ENCODE data around the gene WDR47.

The WDR47 gene

DNA sequence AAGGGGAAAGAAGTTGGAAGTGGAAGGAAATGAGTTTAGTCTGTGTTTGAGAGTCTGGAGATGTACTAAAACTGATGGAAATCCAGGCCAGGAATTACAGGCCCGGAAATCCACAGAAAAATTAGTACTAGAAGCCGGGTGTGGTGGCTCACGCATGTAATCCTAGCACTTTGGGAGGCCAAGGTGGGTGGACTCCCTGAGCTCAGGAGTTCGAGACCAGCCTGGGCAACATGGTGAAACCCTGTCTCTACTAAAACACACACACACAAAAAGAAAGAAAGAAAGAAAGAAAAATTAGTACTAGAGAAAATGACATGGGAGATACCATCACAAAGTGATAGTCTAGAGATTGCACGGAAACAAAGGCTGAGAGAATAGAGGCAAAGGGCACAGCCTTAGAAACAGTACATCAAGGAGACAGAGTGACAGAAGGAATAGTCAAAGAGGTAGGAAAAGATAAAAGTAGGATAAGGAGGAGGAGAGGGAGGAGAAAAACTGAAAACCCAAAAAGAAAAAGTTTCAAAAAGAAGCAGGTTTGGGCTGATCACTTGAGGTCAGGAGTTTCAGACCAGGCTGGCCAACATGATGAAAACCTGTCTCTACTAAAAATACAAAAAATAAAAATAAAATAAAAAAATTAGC lies 38.7 kb upstream of the WDR47 start:
- Histone ChIP-seq H3K27ac (ENCODE audit: low read depth, low read length) (no peak overlapping the region), H3K4me3 (ENCODE audit: low read depth, low read length) (no peak overlapping the region), H3K79me2 (ENCODE audit: control insufficient read depth, insufficient read depth, low read length, poor library complexity) (peaks cover 2% of the 10 kb centered on the region), H3K9me3 (ENCODE audit: insufficient read depth, low read depth, low read length) (no peaks in the 10 kb centered on the region), H3K9ac (ENCODE audit: low read length) (no peak overlapping the region), H3K14ac (ENCODE audit: low read length) (no peak overlapping the region), H3K4ac (ENCODE audit: low read depth, low read length) (no peak overlapping the region), H3K4me1 (ENCODE audit: control insufficient read depth in 1 of 2, insufficient read depth in 2 of 2, low read length in 2 of 2) (peaks cover 5 to 6% of the 10 kb centered on the region in 2 experiments), H2BK5ac (ENCODE audit: low read depth, low read length, poor library complexity) (no peak overlapping the region), H2AK5ac (ENCODE audit: low read length) (no peak overlapping the region), H2BK12ac (ENCODE audit: low read length) (no peak overlapping the region), H2AFZ (ENCODE audit: insufficient read depth, low read length, poor library complexity) (no peak overlapping the region), H3K18ac (ENCODE audit: low read length) (no peak overlapping the region), H3K23ac (ENCODE audit: low read length) (no peak overlapping the region), H2BK120ac (ENCODE audit: insufficient read depth, low read length, poor library complexity) (no peak overlapping the region), H3K4me2 (ENCODE audit: low read length) (no peak overlapping the region), H4K12ac (ENCODE audit: low read depth, low read length) (peak overlapping the region; percentile 7), H3K79me1 (ENCODE audit: low read length) (peaks cover 4% of the 10 kb centered on the region), H3K27me3 (ENCODE audit: insufficient read depth, low read length) (no peaks in the 10 kb centered on the region), H4K8ac (ENCODE audit: low read depth, low read length) (no peak overlapping the region), H3K36me3 (ENCODE audit: control insufficient read depth in 1 of 2, insufficient read depth in 2 of 2, low read length in 2 of 2) (no peaks in the 10 kb centered on the region), H4K91ac (ENCODE audit: low read depth, low read length) (no peak overlapping the region)
- WGBS (ENCODE audit: extremely low coverage, insufficient coverage, insufficient read length), result no CpG with 5 or more reads among the region's 5 CpGs
- DNase-seq, result no peak

DNA sequence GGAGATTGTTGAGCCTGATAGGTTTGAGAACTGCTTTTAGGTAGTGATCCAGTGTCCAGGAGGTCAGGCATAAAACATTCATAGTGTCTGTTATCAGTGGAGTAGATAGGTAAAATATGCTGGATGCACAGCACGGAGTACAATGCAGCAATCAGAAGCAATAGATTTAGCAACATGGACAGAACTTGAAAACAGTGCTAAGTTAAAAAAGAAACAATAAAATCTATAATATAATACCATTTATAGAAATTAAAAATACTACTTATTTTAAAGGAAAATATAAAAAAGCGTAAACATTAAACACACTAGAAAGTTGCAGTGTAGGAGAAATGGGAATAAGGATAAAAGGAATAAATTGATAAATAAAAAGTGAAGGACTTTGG lies 37.3 kb upstream of the WDR47 start:
- no peak overlapping the region for H2BK120ac ChIP-seq (ENCODE audit: insufficient read depth, low read length, poor library complexity)
- no peak for DNase-seq
- no peak overlapping the region for H3K18ac ChIP-seq (ENCODE audit: low read length)
- no peak overlapping the region for H3K4me3 ChIP-seq (ENCODE audit: low read depth, low read length)
- H3K36me3 ChIP-seq (ENCODE audit: control insufficient read depth in 1 of 2, insufficient read depth in 2 of 2, low read length in 2 of 2), result no peaks in the 10 kb centered on the region
- no peak overlapping the region for H2AK5ac ChIP-seq (ENCODE audit: low read length)
- H3K4me2 ChIP-seq (ENCODE audit: low read length), result no peak overlapping the region
- H2BK5ac ChIP-seq (ENCODE audit: low read depth, low read length, poor library complexity), result no peak overlapping the region
- no peak overlapping the region for H2AFZ ChIP-seq (ENCODE audit: insufficient read depth, low read length, poor library complexity)
- H3K14ac ChIP-seq (ENCODE audit: low read length), result no peak overlapping the region
- no peak overlapping the region for H4K12ac ChIP-seq (ENCODE audit: low read depth, low read length)
- H3K4ac ChIP-seq (ENCODE audit: low read depth, low read length), result no peak overlapping the region
- H3K9ac ChIP-seq (ENCODE audit: low read length), result no peak overlapping the region
- no peaks in the 10 kb centered on the region for H3K4me1 ChIP-seq (ENCODE audit: control insufficient read depth in 1 of 2, insufficient read depth in 2 of 2, low read length in 2 of 2)
- no peaks in the 10 kb centered on the region for H3K9me3 ChIP-seq (ENCODE audit: insufficient read depth, low read depth, low read length)
- H3K27me3 ChIP-seq (ENCODE audit: insufficient read depth, low read length), result no peaks in the 10 kb centered on the region
- no peak overlapping the region for H4K8ac ChIP-seq (ENCODE audit: low read depth, low read length)
- no peak overlapping the region for H2BK12ac ChIP-seq (ENCODE audit: low read length)
- H3K23ac ChIP-seq (ENCODE audit: low read length), result no peak overlapping the region
- peak overlapping the region; percentile 24 for H4K91ac ChIP-seq (ENCODE audit: low read depth, low read length)
- no peak overlapping the region for H3K27ac ChIP-seq (ENCODE audit: low read depth, low read length)
- no CpG with 5 or more reads among the region's 2 CpGs for WGBS (ENCODE audit: extremely low coverage, insufficient coverage, insufficient read length)
- peaks cover 3% of the 10 kb centered on the region for H3K79me2 ChIP-seq (ENCODE audit: control insufficient read depth, insufficient read depth, low read length, poor library complexity)
- peaks cover 5% of the 10 kb centered on the region for H3K79me1 ChIP-seq (ENCODE audit: low read length)

DNA sequence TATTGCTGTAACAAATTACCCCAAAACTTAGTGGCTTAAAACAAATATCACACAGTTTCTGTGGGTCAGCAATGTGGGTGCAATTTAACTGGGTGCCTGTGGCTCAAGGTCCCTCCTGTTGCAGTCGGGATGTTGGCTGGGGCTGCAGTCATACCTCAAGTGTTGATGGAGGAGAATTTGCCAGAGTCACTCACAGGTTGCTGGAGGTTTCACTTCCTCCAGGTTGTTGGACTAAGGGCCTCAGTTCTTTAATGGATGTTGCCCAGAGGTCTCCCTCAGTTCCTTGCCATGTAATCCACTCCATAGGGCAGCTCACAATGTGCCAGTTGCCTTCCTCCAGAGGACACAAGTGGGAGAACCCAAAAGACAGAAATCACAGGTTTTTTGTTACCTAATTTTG lies 36.4 kb upstream of the WDR47 start:
- H4K12ac ChIP-seq (ENCODE audit: low read depth, low read length), result no peak overlapping the region
- H3K18ac ChIP-seq (ENCODE audit: low read length), result no peak overlapping the region
- H3K4ac ChIP-seq (ENCODE audit: low read depth, low read length), result no peak overlapping the region
- H4K91ac ChIP-seq (ENCODE audit: low read depth, low read length), result no peak overlapping the region
- peaks cover under 1% of the 10 kb centered on the region for H3K9me3 ChIP-seq (ENCODE audit: insufficient read depth, low read depth, low read length)
- H3K4me2 ChIP-seq (ENCODE audit: low read length), result no peak overlapping the region
- peaks cover 6% of the 10 kb centered on the region in 2 experiments for H3K36me3 ChIP-seq (ENCODE audit: control insufficient read depth in 1 of 2, insufficient read depth in 2 of 2, low read length in 2 of 2)
- peaks cover 3% of the 10 kb centered on the region for H3K79me2 ChIP-seq (ENCODE audit: control insufficient read depth, insufficient read depth, low read length, poor library complexity)
- no peak overlapping the region for H2AFZ ChIP-seq (ENCODE audit: insufficient read depth, low read length, poor library complexity)
- H3K9ac ChIP-seq (ENCODE audit: low read length), result no peak overlapping the region
- no peak overlapping the region for H2BK120ac ChIP-seq (ENCODE audit: insufficient read depth, low read length, poor library complexity)
- H3K4me3 ChIP-seq (ENCODE audit: low read depth, low read length), result no peak overlapping the region
- no peaks in the 10 kb centered on the region for H3K4me1 ChIP-seq (ENCODE audit: control insufficient read depth in 1 of 2, insufficient read depth in 2 of 2, low read length in 2 of 2)
- H3K14ac ChIP-seq (ENCODE audit: low read length), result no peak overlapping the region
- H2BK12ac ChIP-seq (ENCODE audit: low read length), result no peak overlapping the region
- no peak overlapping the region for H3K23ac ChIP-seq (ENCODE audit: low read length)
- H3K27me3 ChIP-seq (ENCODE audit: insufficient read depth, low read length), result no peaks in the 10 kb centered on the region
- H2BK5ac ChIP-seq (ENCODE audit: low read depth, low read length, poor library complexity), result no peak overlapping the region
- no peak overlapping the region for H2AK5ac ChIP-seq (ENCODE audit: low read length)
- no peak for DNase-seq
- H3K79me1 ChIP-seq (ENCODE audit: low read length), result peaks cover 5% of the 10 kb centered on the region
- H4K8ac ChIP-seq (ENCODE audit: low read depth, low read length), result no peak overlapping the region
- no peak overlapping the region for H3K27ac ChIP-seq (ENCODE audit: low read depth, low read length)
- WGBS (ENCODE audit: extremely low coverage, insufficient coverage, insufficient read length), result no CpG with 5 or more reads among the region's 1 CpG

GRCh38 chr1:109075531-109076490 lies 33.9 kb upstream of the WDR47 start, which contains the start of gene TAF13:
TSS of gene TAF13 (minus strand) at chr1:109076003. CDS start at chr1:109075947, 56 bp downstream.
- H3K79me2 ChIP-seq (ENCODE audit: control insufficient read depth, insufficient read depth, low read length, poor library complexity), result peaks cover 3% of the 10 kb centered on the region
- peak within 1 kb of the TSS; percentile 88 for H4K91ac ChIP-seq (ENCODE audit: low read depth, low read length)
- H3K4me3 ChIP-seq (ENCODE audit: low read depth, low read length), result peak within 1 kb of the TSS; percentile 88
- peak within 1 kb of the TSS; percentile 96 for H3K14ac ChIP-seq (ENCODE audit: low read length)
- peak; percentile 98 to 99 for DNase-seq
- peaks cover 2% of the 10 kb centered on the region for H3K9me3 ChIP-seq (ENCODE audit: insufficient read depth, low read depth, low read length)
- peak within 1 kb of the TSS; percentile 83 for H2BK5ac ChIP-seq (ENCODE audit: low read depth, low read length, poor library complexity)
- H3K23ac ChIP-seq (ENCODE audit: low read length), result no peak within 1 kb of the TSS
- H3K4ac ChIP-seq (ENCODE audit: low read depth, low read length), result peak within 1 kb of the TSS; percentile 89
- WGBS (ENCODE audit: extremely low coverage, insufficient coverage, insufficient read length), result no CpG with 5 or more reads among the region's 39 CpGs
- peak within 1 kb of the TSS; percentile 91 for H3K27ac ChIP-seq (ENCODE audit: low read depth, low read length)
- peak within 1 kb of the TSS; percentile 86 for H2AK5ac ChIP-seq (ENCODE audit: low read length)
- peak within 1 kb of the TSS; percentile 64 for H2BK12ac ChIP-seq (ENCODE audit: low read length)
- H2BK120ac ChIP-seq (ENCODE audit: insufficient read depth, low read length, poor library complexity), result peak within 1 kb of the TSS; percentile 54
- H3K27me3 ChIP-seq (ENCODE audit: insufficient read depth, low read length), result no peaks in the 10 kb centered on the region
- peak within 1 kb of the TSS; percentile 97 for H4K8ac ChIP-seq (ENCODE audit: low read depth, low read length)
- H3K36me3 ChIP-seq (ENCODE audit: control insufficient read depth in 1 of 2, insufficient read depth in 2 of 2, low read length in 2 of 2), result peaks cover 12 to 15% of the 10 kb centered on the region in 2 experiments
- H3K4me1 ChIP-seq (ENCODE audit: control insufficient read depth in 1 of 2, insufficient read depth in 2 of 2, low read length in 2 of 2), result no peaks in the 10 kb centered on the region
- peak within 1 kb of the TSS; percentile 89 for H3K18ac ChIP-seq (ENCODE audit: low read length)
- H2AFZ ChIP-seq (ENCODE audit: insufficient read depth, low read length, poor library complexity), result peak within 1 kb of the TSS; percentile 93
- peak within 1 kb of the TSS; percentile 89 for H4K12ac ChIP-seq (ENCODE audit: low read depth, low read length)
- H3K79me1 ChIP-seq (ENCODE audit: low read length), result peaks cover 5% of the 10 kb centered on the region
- H3K4me2 ChIP-seq (ENCODE audit: low read length), result peak within 1 kb of the TSS; percentile 62
- H3K9ac ChIP-seq (ENCODE audit: low read length), result peak within 1 kb of the TSS; percentile 98
